Fibroblast of mammary gland (primary cell): Measurements from ENCODE around the gene PRRC1.

Source experiments
- DNase-seq: peaks from one replicate; pipeline ENCODE4 v3.0.0-alpha.2; 2010; ENCODE audit warnings: low read depth
- H3K4me3 ChIP-seq: 2 replicates; pipeline ENCODE4 v1.5.1; 2011; ENCODE audit warnings: low read depth, mild to moderate bottlenecking, low read length, moderate library complexity; ENCODE audit not compliant: control insufficient read depth
- CTCF ChIP-seq: conservative IDR thresholded peaks from 2 replicates; pipeline ENCODE4 v1.5.1; 2011; ENCODE audit warnings: low read depth, low read length, inconsistent platforms; ENCODE audit not compliant: control insufficient read depth, insufficient read depth

The PRRC1 gene

DNA sequence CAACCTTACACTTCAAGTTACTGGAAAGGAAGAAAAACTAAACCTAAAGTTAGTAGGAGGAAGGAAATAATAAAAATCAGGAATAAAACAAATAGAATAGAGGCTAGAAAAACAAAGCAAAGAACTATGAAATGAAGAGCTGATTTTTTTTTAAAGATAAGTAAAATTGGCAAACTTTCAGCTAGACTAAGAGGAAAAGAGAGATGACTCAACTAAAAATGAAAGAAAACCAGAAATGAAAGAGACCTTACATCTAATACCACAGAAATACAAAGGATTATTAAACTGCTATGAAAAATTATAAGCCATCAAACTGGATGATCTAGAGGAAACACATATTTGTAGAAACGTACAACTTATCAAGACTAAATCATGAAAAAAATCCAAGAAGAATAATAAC lies 60.0 kb downstream of the PRRC1 start:
- TF ChIP-seq CTCF = no peak
- no peak for DNase-seq

GRCh38 chr5:127580731-127581130 lies 63.3 kb downstream of the PRRC1 start:
- no peak for DNase-seq
- TF ChIP-seq CTCF = no peak
- H3K4me3 ChIP-seq = no peak overlapping the region

More for the DNA sequence above, 60.0 kb downstream of the PRRC1 start:
- H3K4me3 ChIP-seq = no peak overlapping the region

GRCh38 chr5:127581450-127581849 lies 64.0 kb downstream of the PRRC1 start:
- H3K4me3 ChIP-seq = no peak overlapping the region
- no peak for TF ChIP-seq CTCF
- DNase-seq = no peak

DNA sequence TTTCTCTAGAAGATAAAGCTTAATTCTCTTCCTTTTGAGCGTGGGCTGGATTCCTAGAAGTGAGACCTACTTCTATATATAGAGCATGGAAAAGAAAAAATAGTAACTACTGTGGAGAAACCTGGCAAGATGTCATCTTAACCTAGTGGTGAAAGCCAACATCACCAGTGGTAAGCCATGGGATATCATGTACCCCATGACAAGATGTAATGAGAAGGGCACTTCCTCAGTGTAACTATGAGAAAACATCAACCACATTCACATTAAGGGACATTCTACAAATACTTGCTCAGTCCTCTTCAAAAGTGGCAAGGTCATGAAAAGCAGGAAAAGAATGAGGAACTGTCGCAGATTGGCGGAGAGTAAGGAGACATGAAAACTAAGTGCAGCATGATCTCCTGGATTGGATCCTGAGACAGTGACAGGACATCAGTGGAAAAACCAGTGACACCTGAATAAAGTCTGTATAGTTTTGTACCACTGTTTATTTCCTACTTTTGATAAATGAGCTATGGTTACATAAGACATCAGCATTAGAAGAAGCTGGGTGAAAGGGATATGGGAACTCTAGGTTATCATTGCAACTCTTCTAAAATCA lies 65.4 kb downstream of the PRRC1 start:
- no peak for DNase-seq
- TF ChIP-seq CTCF = no peak

GRCh38 chr5:127583866-127584265 lies 66.4 kb downstream of the PRRC1 start:
- DNase-seq = peak; percentile 7
- H3K4me3 ChIP-seq = no peak overlapping the region
- TF ChIP-seq CTCF = no peak

More for the DNA sequence above, 65.4 kb downstream of the PRRC1 start:
- H3K4me3 ChIP-seq = no peak overlapping the region

DNA sequence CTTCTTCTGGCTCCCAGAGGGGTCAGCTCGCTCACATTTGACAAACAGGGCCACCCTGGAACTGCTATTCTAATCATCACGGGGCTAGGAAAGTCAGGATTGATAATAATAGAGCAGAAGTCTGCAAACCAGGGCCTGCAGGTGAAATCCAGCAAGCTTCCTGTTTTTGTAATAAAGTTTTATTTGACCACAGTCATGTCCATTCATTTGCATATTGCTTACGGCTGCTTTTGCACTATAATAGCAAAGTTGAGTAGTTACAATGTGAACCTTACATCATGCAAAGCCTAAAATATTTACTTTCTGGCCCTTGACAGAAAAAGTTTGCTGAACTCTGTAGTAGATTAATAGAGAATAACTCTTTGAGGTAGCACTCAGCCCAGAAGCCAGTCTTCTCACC lies 68.2 kb downstream of the PRRC1 start:
- no peak for TF ChIP-seq CTCF
- no peak for DNase-seq
- no peak overlapping the region for H3K4me3 ChIP-seq
